Activated CD8-positive, alpha-beta memory T cell treated with anti-CD3 and anti-CD28 coated beads, Interleukin-2, amount 50 U/mL, for 24 hours (primary cell): ENCODE results near the gene HMGB3.
"Not testable (repeated sequence)": the region's sequence is repeated elsewhere in the genome, so short reads cannot be mapped to it uniquely, and the experiment has no call there.

Experiments
- DNase-seq: peaks from one replicate; pipeline ENCODE4 v3.0.0-alpha.2; 2020; ENCODE audit errors: extremely low read depth

Gene HMGB3

DNA sequence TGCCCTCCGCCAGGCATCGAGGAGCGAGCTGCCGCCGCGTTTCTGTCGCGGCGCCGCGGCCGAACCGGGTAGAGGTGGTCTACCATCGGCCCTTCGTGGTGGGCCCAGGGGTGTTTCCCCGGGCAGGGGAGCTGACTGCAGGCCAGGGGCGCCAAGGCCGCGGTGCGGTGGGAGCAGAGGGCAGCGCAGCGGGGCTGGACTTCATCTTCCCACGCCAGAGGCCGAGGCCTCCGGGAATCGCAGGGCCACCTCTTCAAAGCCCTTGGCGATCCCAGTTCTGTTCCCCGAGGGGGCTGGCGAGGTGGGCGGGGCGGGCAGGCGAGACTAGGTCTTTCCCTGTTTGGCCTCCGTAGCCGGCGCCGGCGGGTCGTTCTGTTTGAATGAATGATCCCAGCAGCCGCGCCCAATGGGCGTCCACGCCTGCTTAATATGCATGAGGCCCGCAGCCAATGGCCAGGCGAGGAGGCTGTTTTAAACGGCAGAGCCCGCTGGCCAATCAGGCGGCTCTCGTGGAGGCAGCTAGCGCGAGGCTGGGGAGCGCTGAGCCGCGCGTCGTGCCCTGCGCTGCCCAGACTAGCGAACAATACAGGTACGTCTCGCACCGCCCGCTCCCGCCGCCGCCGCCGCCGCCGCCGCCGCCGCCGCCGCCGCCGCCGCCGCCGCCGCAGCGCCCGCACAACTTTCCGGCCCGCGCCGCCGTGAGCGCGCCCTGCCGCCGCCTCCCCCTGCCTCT, at the start of gene HMGB3:
HMGB3 (plus strand) TSS at position 548 of the 733 bp plus-strand sequence. CDS start 2,265 bp downstream, outside the sequence.
- DNase-seq, result peak; percentile 39

DNA sequence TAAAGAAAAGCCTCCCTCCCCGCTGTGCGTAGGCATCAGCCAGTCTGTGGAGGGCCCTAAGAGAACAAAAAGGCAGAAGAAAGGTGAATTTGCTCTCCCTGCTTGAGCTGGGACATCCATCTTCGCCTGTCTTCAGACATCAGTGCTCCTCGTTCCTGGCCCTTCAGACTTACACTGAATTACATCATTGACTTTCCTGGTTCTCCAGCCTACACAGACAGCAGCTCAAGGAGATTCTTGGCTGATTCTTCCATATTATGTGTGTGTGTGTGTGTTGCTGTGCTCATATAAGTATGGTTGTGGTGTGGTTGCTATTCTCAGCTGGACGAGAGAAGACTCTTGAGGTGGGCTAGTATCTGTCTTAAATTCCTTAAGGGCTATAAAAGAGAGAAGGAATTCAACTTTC, 49.2 kb upstream of the HMGB3 start:
- no peak for DNase-seq

DNA sequence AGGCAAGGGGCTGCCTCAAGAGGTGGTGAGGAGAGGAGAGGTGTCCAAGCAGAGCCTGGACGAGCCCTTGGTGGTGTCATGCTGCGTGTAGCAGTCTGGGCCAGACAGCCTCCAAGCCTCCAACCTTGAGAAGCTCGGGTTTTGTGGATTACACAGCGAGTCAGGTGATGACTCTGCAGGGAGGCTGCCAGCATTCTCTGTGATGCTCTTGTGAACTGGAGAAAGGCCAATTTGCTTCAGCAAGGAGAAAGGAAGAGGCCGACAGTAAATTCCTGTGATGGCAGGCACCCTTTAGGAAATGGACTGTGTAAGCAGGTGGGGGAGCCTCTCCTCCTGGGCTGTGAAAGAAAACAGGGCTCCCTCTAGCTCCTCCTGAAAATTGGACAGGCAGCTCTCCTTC, 48.7 kb upstream of the HMGB3 start:
- DNase-seq, result no peak

DNA sequence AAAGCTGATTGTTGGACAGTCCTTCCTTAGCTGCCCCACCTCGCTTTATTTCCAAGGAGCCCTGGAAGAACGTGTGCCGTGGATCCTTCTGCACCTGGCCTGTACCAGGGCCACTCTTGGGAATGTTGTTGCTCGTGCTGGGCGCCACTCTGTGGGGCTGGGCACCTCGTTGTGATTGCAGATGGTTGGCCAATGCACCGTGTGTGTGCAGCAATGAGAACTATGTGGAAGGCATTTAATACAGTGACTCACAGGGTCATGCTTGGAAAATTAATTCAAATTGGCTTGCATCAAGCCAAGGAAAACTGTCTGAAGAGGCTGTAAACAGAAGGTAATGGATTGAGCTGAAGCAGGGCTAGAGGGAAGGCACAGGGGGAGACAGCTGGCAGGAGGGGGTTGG, 47.7 kb upstream of the HMGB3 start:
- DNase-seq, result no peak

DNA sequence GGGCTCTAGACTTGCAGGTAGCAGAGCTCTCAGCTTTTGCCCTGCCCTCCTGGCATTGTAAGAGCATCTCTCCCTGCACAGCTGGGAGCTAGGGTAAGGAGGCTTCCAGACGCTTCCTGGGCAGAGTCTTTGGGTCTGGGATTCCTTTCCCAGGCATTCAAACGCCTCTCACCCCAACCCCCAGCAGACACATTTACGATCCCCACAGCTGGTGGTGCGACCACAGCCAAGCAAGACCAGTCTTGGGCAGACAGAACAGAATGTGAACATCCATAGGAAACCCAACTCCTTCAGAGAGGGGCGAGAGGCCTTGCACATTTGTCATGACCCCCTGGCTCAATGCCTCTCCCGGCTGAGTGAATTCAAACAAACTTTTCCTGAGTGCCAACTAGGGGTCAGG, 46.6 kb upstream of the HMGB3 start:
- DNase-seq, result no peak

DNA sequence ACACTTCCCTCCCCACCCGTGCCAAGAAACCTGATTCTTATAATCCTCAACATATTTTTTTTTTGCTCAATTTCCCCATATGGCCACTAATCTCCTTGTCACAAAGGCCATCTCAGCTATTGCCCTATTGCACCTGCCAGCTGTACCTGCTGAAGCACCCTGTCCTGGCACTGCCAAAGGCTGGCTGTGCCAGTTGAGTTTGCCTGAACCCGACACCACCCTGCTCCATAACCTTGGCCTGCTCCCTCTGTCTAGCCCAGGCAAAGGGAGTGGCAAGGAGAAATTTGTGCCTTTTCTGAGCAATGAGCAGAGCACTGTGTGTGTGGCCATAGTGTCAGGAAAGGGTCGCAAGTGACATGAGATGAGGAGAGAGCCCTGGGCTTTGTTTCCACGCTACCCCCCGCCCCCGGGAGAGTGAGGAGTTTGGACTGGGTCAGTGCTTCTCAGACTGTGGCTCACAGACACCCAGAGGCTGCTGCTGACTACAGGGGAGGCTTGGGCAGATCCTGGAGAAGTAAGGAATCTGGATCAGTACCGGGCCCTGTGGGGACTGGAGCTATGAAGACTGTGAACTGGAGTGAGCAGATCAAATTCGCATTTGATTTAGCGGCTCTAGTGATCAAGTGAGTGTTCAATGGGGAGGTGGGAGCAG, 42.2 kb upstream of the HMGB3 start:
- no peak for DNase-seq

DNA sequence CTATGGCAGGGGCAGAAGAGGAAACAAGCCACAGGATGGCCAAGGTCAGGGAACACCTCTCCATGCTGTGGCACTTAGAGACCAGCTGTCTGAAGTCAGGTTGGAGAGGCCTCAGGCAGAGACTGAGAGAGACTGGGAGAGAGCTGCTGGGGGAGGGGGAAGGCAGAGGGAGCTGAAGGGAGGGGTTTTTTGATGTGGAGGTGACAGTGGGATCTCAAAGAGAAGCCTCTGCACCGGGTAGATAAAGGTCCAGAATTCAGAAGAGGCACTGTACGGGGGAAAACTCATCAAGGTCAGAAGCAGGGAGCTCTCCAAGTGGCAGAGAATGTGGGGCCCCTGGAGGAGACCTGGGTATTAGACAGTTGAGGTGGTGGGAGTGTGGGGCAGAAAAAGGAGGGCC, 41.6 kb upstream of the HMGB3 start:
- no peak for DNase-seq

DNA sequence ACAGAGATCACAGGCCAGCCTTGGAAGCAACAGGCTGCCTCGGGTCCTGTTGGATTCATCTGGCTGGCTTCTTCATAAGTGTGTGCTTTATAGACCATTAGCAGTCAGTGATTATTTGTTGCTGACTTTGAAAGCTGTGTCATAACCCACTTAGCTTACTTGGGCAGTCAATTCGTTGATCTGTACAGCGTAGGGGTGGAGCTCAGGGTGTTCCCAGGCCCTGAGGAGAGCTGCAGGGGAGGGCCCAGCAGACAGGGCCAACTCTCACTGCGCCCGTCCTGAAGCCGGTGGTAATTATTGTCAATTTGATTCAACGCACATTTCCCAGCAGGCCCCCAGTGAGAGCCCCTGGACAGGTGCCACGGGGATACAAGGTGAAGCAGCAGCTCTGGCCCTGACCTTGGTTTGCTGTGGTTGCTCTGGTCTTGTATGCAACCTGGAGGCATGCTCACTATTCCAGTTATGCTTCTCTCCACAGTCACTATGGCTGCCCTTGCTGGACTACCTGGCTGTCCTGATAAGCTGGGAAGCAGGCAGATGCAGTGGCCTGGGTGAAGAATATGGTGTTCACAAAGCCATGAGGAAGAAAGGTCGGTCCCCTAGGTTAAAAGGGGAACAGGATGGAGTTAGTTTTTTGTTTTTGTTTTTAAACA, 40.1 kb upstream of the HMGB3 start:
- DNase-seq, result no peak

DNA sequence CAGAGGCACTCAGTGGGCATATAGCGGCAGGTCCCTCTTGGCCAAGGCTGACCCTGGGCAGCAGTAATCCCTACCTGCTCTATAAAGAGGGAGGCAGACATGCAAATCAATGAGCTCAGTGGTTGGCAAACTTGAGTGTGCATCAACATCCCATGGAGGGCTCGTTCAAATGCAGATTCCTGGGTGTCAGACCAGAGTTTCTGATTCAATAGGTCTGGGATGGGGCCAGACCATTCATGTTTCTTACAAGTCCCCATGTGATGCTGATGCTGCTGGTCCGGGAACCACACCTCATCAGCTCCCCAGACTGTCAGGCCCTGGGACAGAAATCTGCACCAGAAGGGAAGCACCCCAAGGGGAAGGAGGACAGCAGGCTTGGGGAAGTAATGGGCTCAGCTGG, 38.9 kb upstream of the HMGB3 start:
- no peak for DNase-seq

DNA sequence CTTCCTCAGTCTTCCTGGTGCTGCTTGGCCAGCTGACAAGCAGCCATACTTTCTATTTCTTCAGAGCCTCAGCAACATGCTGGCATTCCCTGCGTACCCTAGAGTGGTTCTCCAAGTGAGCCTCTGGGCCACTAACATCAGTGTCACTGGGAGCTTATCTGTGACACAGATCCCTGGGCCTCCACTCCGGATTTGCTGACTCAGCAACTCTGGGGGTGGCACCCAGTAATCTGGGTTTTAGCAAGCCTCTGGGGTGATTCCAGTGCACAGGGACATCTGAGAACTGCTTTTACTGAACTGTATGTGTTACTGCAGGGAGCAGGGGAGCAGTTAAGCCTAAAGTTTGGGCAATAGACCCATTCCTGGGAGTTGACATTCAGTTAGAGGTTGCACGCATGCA, 28.2 kb upstream of the HMGB3 start:
- DNase-seq, result no peak

DNA sequence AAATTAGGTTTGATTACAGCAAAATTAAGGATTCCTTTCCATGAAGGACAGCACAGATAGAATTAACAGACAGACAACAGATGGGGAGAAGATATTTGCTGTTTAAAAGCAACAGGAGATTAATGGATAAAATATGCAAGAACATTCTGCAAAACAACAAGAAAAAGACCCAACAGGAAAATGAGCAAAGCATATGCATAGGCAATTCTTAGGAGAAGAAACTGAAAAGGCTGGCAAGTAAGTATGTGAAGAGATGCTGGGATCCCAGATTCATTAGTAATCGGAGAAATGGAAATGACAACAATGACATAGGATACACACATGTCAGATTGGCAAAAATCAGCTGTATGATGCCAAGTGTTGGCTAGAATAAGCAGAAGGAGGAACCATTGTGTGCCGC, 27.5 kb upstream of the HMGB3 start:
- no peak for DNase-seq

DNA sequence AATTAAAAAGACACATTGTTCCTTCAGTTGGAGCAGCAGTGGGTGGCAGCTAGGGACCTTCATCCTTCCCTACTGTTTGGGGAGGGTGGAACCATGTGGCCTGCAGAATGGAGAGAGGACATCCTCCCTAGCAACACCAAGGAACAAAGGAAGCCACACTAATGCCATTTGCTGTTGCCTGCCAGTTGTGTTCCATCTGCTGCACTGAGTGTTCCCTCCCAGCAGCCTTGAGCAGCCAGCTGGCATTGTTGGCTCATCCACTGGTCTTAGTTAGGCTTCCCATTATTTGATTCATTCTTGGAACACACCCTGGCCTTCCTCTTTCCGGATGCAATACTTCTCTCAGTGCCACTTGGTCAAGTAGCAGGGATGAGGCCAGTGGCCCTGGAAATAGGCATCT, 25.0 kb upstream of the HMGB3 start:
- no peak for DNase-seq

DNA sequence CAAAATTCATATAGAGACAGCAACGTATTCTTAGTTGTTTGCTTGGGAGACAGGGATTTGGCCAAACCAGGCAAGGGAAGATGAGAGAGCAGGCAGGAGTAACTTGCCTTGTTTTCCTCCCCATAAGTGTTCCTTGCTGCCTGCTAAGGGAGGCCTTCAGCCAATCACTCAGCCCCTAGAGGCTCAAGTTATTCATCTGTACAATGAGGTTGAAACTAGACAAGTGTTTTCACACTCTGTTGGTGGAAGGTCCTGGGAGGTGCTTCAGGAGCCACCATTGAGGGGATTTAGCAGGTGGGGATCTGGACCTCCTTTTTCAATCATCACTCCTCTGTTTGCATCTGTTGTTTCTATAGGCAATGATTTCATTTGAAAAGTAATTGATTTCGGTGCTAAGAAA, 23.6 kb upstream of the HMGB3 start:
- no peak for DNase-seq

DNA sequence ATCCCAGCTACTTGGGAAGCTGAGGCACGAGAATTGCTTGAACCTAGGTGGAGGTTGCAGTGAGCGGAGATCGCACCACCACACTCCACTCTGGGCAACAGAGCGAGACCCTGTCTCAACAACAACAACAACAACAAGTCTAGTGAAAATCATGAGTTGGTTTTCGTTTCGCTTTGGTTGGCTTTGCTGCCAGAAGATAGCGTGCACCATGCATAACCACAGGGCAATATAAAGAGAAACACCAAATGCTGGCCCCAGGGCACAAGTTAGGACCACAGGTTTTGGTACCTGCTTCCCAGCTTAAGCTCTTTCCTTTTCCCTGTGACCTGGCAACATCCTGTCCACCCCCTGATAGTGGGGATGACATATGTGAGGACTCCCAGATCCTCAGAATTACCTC, 21.5 kb upstream of the HMGB3 start:
- DNase-seq, result no peak

DNA sequence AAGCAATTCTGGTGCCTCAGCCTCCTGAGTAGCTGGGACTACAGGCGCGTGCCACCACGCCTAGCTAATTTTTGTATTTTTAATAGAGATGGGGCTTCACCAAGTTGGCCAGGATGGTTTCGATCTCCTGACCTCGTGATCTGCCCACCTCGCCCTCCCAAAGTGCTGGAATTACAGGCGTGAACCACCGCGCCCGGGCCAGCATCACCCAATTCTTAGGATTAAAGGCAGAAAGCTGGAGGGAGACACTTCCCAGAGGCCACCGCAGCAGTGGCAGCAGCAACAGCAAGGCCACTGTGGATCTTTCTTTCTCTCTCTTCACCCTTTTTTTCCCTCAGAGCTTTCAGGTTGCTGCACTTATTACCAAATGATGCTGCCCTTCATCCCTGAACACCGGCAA, 18.7 kb upstream of the HMGB3 start:
- DNase-seq, result not testable (repeated sequence)

DNA sequence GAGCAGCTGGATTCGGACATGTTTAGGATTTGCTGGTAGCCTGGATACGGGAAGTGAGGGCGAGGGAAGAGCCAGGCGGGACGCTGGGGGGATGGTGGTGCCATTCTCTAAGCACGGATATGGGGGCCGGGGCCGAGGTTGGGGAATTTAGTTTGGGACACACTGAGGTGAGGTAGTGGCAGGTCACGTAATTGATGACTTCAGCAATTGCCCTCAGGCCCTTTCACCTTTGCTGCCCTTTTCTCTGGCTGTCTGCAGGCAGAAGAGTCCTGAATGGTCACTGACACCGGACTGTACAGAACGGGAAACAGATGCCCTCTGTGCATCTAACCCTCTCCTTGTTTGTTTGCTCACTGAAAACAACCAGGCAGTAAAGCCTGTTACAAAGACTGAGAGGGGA, 16.9 kb upstream of the HMGB3 start:
- DNase-seq, result no peak

DNA sequence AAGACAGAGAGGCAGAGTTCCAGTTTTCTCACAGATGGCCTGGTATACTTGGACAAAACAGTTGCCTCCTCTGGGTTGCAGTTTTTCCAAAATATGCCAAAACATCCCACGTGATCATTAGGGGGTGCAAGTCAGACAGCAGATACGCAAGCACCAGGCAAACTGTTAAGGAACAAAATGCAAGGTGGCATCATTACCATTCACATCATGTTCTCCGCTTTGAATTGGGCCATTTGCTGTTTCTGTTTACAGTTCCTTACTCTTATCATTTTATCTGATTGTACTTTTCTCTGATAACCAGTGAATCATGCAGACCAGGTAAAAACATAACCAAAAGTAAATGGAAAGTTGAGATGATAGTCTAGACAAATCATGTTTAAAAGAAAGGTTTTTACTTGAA, 16.4 kb upstream of the HMGB3 start:
- no peak for DNase-seq

DNA sequence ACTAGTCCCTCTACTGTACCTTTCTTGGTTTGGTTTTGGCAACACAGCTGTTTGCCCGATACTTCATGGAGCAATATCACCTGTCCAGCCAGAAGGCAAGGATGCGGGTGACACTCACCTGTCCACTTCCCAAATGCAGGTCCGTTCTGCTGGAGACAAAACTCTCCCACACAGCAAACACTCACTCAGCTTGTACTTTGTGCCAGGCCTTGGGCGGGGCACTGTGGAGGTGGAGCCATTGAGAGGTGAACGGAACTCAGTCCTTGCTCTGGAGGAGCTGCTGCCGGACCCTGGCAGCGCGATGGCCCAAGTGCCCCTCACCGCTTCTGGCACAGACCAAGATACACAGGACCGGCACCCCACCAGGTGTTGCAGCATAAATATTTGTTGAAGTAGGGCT, 15.3 kb upstream of the HMGB3 start:
- no peak for DNase-seq

DNA sequence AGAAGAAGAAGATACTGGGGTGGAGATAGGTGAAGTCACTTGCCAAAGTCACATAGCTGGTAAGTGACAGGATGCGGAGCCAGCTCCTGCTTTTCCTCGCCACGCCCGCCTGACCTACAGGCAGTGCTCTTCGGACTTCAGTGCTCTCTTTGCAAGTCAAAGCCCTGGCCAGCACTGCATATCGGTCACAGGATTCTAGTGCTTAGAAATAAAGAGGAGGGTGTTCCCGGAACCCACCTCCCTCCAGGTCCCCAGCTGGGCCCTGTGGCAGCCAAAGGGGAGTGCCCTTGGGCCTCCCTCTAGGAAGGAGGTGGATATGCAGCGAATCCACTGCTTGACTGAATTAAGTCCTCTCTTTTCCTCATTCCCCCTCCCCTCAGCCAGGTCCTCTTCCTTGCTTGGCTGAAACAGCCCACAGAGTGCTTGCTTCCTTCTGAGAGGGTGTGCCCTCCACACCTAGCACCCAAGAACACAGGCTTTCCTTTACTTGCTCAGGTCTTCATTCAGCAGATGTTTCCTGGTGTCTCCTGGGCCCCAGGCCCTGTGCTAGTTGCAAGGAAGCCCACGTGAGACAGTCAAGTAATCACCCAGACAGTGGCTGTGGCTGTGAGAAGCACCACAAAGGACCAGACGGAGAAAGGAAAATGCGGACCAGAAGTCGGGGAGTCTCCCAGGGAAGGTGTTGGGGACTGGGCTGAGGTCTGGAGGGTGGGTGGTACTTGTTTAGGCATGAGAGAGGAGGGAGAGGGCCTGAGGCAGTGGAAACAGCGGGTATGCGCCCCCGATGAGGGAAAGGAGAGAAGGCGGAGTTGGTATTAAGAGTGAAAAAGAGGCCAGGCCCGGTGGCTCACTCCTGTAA, 14.0 kb upstream of the HMGB3 start:
- DNase-seq, result no peak

DNA sequence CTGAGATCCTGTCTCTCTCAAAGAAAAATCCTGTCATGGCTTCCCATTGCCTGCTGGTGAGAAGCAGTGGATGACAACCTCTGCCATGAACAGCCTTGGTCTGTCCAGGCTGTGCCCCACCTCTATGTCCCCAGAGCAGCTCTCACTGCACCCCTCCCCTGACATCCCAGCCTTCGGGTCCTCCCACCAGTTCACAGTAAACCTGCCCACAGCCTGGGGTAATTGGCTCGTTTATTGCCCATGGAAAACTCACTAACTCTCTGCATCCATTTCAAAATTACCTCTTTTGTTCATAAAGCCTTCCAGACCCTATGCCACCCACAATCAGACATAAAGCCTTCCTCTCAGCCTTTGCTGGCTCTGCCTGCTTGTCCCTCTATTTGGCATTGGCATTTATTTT, 10.7 kb upstream of the HMGB3 start:
- DNase-seq, result no peak

DNA sequence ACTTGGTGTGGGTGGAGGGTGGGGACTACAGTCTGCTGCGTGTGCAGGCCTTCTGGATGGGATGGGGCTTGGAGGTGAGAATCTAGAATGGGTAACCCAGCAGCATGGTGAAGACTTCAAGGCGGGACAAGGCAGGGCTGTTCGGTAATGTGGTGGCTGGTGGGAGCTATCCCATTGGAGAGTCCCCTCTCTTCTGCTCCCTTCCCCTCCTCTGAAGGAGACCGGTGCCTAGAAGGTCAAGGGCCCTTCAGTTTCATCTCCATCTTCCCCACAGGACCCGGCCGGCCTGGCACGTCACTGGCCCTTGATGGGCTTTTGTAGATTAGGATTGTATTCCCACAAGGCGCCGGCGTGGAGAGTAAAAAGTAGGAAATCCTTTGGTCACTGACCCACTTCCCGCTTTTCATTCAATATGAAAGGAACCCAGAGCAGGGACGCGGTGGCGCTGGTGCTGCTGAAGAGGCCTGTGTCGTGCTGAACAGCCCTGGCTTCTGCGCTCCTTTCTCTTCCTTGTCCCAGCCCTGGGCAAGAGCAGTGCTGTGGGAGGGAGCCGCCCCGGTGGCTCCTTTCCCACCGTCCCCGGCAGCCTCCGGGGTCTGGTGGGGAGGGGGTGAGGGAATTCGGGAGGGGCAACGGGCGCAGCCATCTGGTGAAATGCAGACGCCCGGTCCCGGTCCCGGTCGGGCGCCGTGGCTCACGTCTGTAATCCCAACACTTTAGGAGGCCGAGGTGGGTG, 7.3 kb upstream of the HMGB3 start:
- no peak for DNase-seq
